ENCODE results near the gene PLCB1.
A peak's percentile ranks its signal among the peaks of the same experiment; 100 is the strongest.

PLCB1 gene

GRCh38 chr20:8131598-8132483 is at the start of gene PLCB1:
PLCB1 (plus strand) TSS chr20:8132266; CDS start chr20:8132652, 386 bp downstream.
- H3K4me2 ChIP-seq (ENCODE audit: low read depth, low read length, poor library complexity, severe bottlenecking): peak within 1 kb of the TSS; percentile 80

GRCh38 chr20:8082989-8083388 is 49.1 kb upstream of the PLCB1 start:
- Histone ChIP-seq H3K4me3 (ENCODE audit: low read length, poor library complexity, severe bottlenecking) (no peak overlapping the region), H4K20me1 (ENCODE audit: insufficient read depth, low read length, poor library complexity, severe bottlenecking) (no peaks in the 10 kb centered on the region), H3K4me2 (ENCODE audit: low read depth, low read length, poor library complexity, severe bottlenecking) (no peak overlapping the region)

More at GRCh38 chr20:8131598-8132483, at the start of gene PLCB1:
- Histone ChIP-seq H3K4me3 (ENCODE audit: low read length, poor library complexity, severe bottlenecking) (peak within 1 kb of the TSS; percentile 92), H3F3A (ENCODE audit: low read depth) (no peaks in the 10 kb centered on the region), H3K9ac (ENCODE audit: low read depth, low read length, poor library complexity, severe bottlenecking) (peak within 1 kb of the TSS; percentile 73), H3K36me3 (ENCODE audit: insufficient read depth, low read length) (no peaks in the 10 kb centered on the region), H2AFZ (ENCODE audit: low read length) (peak within 1 kb of the TSS; percentile 91), H3K4me1 (ENCODE audit: insufficient read depth, low read length, poor library complexity, severe bottlenecking) (peaks cover 32% of the 10 kb centered on the region), H3K9me2 (replicated peaks; ENCODE audit: low read depth, low read length) (no peaks in the 10 kb centered on the region), H4K20me1 (ENCODE audit: insufficient read depth, low read length, poor library complexity, severe bottlenecking) (peaks cover 4% of the 10 kb centered on the region), H3K27me3 (ENCODE audit: insufficient read depth, low read length, poor library complexity, severe bottlenecking) (no peaks in the 10 kb centered on the region), H3K79me2 (ENCODE audit: insufficient read depth, low read length) (peaks cover 43% of the 10 kb centered on the region), H3K9me3 (ENCODE audit: insufficient read depth, low read depth, low read length) (no peaks in the 10 kb centered on the region)
- no peak for TF ChIP-seq EZH2phosphoT487 (IDR thresholded peaks at IDR 0.05; ENCODE audit: borderline replicate concordance)
- peak; percentile 77 for TF ChIP-seq CTCF (conservative IDR thresholded peaks at IDR 0.05; ENCODE audit: low read length)

GRCh38 chr20:8089668-8090067 is 42.4 kb upstream of the PLCB1 start:
- H3K9me2 ChIP-seq (replicated peaks; ENCODE audit: low read depth, low read length): no peaks in the 10 kb centered on the region
- H3K36me3 ChIP-seq (ENCODE audit: insufficient read depth, low read length): no peaks in the 10 kb centered on the region
- TF ChIP-seq CTCF (conservative IDR thresholded peaks at IDR 0.05; ENCODE audit: low read length): no peak
- no peak overlapping the region for H3K4me3 ChIP-seq (ENCODE audit: low read length, poor library complexity, severe bottlenecking)
- no peaks in the 10 kb centered on the region for H3K27me3 ChIP-seq (ENCODE audit: insufficient read depth, low read length, poor library complexity, severe bottlenecking)
- H3K79me2 ChIP-seq (ENCODE audit: insufficient read depth, low read length): no peaks in the 10 kb centered on the region
- no peaks in the 10 kb centered on the region for H4K20me1 ChIP-seq (ENCODE audit: insufficient read depth, low read length, poor library complexity, severe bottlenecking)
- no peaks in the 10 kb centered on the region for H3K4me1 ChIP-seq (ENCODE audit: insufficient read depth, low read length, poor library complexity, severe bottlenecking)
- no peak overlapping the region for H3K4me2 ChIP-seq (ENCODE audit: low read depth, low read length, poor library complexity, severe bottlenecking)
- H3K9ac ChIP-seq (ENCODE audit: low read depth, low read length, poor library complexity, severe bottlenecking): no peak overlapping the region
- no peaks in the 10 kb centered on the region for H3K9me3 ChIP-seq (ENCODE audit: insufficient read depth, low read depth, low read length)
- H2AFZ ChIP-seq (ENCODE audit: low read length): no peak overlapping the region
- no peaks in the 10 kb centered on the region for H3F3A ChIP-seq (ENCODE audit: low read depth)

More at GRCh38 chr20:8082989-8083388, 49.1 kb upstream of the PLCB1 start:
- Histone ChIP-seq H3K9me3 (ENCODE audit: insufficient read depth, low read depth, low read length) (no peaks in the 10 kb centered on the region), H3K4me1 (ENCODE audit: insufficient read depth, low read length, poor library complexity, severe bottlenecking) (no peaks in the 10 kb centered on the region), H3K27me3 (ENCODE audit: insufficient read depth, low read length, poor library complexity, severe bottlenecking) (no peaks in the 10 kb centered on the region), H3F3A (ENCODE audit: low read depth) (no peaks in the 10 kb centered on the region), H3K9me2 (replicated peaks; ENCODE audit: low read depth, low read length) (no peaks in the 10 kb centered on the region), H3K9ac (ENCODE audit: low read depth, low read length, poor library complexity, severe bottlenecking) (no peak overlapping the region), H2AFZ (ENCODE audit: low read length) (no peak overlapping the region), H3K79me2 (ENCODE audit: insufficient read depth, low read length) (no peaks in the 10 kb centered on the region), H3K36me3 (ENCODE audit: insufficient read depth, low read length) (no peaks in the 10 kb centered on the region)
- TF ChIP-seq EZH2phosphoT487 (IDR thresholded peaks at IDR 0.05; ENCODE audit: borderline replicate concordance) (no peak), CTCF (conservative IDR thresholded peaks at IDR 0.05; ENCODE audit: low read length) (no peak)
